ENCODE data around the gene AGAP1.
A peak's percentile ranks its signal among the peaks of the same experiment; 100 is the strongest.

The AGAP1 gene

GRCh38 chr2:235544689-235544969 is 50.8 kb downstream of the AGAP1 start:
- no peak for DNase-seq (ENCODE audit: insufficient read length, low spot score)
- no peak for FAIRE-seq

GRCh38 chr2:235545339-235546150 is 51.7 kb downstream of the AGAP1 start:
- FAIRE-seq (no peak), DNase-seq (ENCODE audit: insufficient read length, low spot score) (no peak)

GRCh38 chr2:235546151-235546435 is 52.2 kb downstream of the AGAP1 start:
- FAIRE-seq = no peak
- no peak for DNase-seq (ENCODE audit: insufficient read length, low spot score)

GRCh38 chr2:235546436-235546835 is 52.6 kb downstream of the AGAP1 start:
- FAIRE-seq (no peak), DNase-seq (ENCODE audit: insufficient read length, low spot score) (no peak)

- no peak for DNase-seq (ENCODE audit: insufficient read length, low spot score)
- no peak for FAIRE-seq
Measured at GRCh38 chr2:235549735-235550377, 56.0 kb downstream of the AGAP1 start.

GRCh38 chr2:235550378-235550760 is 56.5 kb downstream of the AGAP1 start:
- no peak for DNase-seq (ENCODE audit: insufficient read length, low spot score)
- FAIRE-seq = no peak

- DNase-seq (ENCODE audit: insufficient read length, low spot score) (no peak), FAIRE-seq (no peak)
Measured at GRCh38 chr2:235550946-235551345, 57.1 kb downstream of the AGAP1 start.

- DNase-seq (ENCODE audit: insufficient read length, low spot score) (peak; percentile 77), FAIRE-seq (no peak)
Measured at GRCh38 chr2:235551965-235552364, 58.1 kb downstream of the AGAP1 start.

GRCh38 chr2:235552671-235553070 is 58.8 kb downstream of the AGAP1 start:
- no peak for FAIRE-seq
- DNase-seq (ENCODE audit: insufficient read length, low spot score) = no peak

GRCh38 chr2:235553291-235553690 is 59.4 kb downstream of the AGAP1 start:
- DNase-seq (ENCODE audit: insufficient read length, low spot score) (no peak), FAIRE-seq (no peak)

GRCh38 chr2:235553696-235554100 is 59.9 kb downstream of the AGAP1 start:
- FAIRE-seq = no peak

GRCh38 chr2:235554385-235554784 is 60.5 kb downstream of the AGAP1 start:
- FAIRE-seq (no peak), DNase-seq (ENCODE audit: insufficient read length, low spot score) (no peak)

More at GRCh38 chr2:235553696-235554100, 59.9 kb downstream of the AGAP1 start:
- DNase-seq (ENCODE audit: insufficient read length, low spot score) = no peak

GRCh38 chr2:235554936-235555335 is 61.1 kb downstream of the AGAP1 start:
- DNase-seq (ENCODE audit: insufficient read length, low spot score) (no peak), FAIRE-seq (no peak)

GRCh38 chr2:235555371-235555770 is 61.5 kb downstream of the AGAP1 start:
- no peak for DNase-seq (ENCODE audit: insufficient read length, low spot score)
- no peak for FAIRE-seq

GRCh38 chr2:235556086-235556485 is 62.2 kb downstream of the AGAP1 start:
- no peak for DNase-seq (ENCODE audit: insufficient read length, low spot score)
- FAIRE-seq = no peak

GRCh38 chr2:235556901-235557300 is 63.1 kb downstream of the AGAP1 start:
- DNase-seq (ENCODE audit: insufficient read length, low spot score) (no peak), FAIRE-seq (no peak)

GRCh38 chr2:235557903-235558302 is 64.1 kb downstream of the AGAP1 start:
- FAIRE-seq = no peak

GRCh38 chr2:235558572-235558971 is 64.7 kb downstream of the AGAP1 start:
- no peak for DNase-seq (ENCODE audit: insufficient read length, low spot score)
- FAIRE-seq = no peak

More at GRCh38 chr2:235557903-235558302, 64.1 kb downstream of the AGAP1 start:
- no peak for DNase-seq (ENCODE audit: insufficient read length, low spot score)

GRCh38 chr2:235560345-235560744 is 66.5 kb downstream of the AGAP1 start:
- DNase-seq (ENCODE audit: insufficient read length, low spot score) (no peak), FAIRE-seq (no peak)

GRCh38 chr2:235561450-235561849 is 67.6 kb downstream of the AGAP1 start:
- FAIRE-seq = no peak
- no peak for DNase-seq (ENCODE audit: insufficient read length, low spot score)

GRCh38 chr2:235562065-235562747 is 68.4 kb downstream of the AGAP1 start:
- no peak for FAIRE-seq

More at GRCh38 chr2:235562065-235562747, 68.4 kb downstream of the AGAP1 start:
- DNase-seq (ENCODE audit: insufficient read length, low spot score) = no peak
